ENCODE measurements around the gene VENTX. TPM values are rescaled to one million over a fixed set of nuclear protein-coding genes. Genes with fewer than 3 reads are reported as not detected.
A peak's percentile ranks its signal among the peaks of the same experiment; 100 is the strongest.

The VENTX gene
- total RNA-seq, 1 donor from 2014 or later = 0.13 TPM

DNA sequence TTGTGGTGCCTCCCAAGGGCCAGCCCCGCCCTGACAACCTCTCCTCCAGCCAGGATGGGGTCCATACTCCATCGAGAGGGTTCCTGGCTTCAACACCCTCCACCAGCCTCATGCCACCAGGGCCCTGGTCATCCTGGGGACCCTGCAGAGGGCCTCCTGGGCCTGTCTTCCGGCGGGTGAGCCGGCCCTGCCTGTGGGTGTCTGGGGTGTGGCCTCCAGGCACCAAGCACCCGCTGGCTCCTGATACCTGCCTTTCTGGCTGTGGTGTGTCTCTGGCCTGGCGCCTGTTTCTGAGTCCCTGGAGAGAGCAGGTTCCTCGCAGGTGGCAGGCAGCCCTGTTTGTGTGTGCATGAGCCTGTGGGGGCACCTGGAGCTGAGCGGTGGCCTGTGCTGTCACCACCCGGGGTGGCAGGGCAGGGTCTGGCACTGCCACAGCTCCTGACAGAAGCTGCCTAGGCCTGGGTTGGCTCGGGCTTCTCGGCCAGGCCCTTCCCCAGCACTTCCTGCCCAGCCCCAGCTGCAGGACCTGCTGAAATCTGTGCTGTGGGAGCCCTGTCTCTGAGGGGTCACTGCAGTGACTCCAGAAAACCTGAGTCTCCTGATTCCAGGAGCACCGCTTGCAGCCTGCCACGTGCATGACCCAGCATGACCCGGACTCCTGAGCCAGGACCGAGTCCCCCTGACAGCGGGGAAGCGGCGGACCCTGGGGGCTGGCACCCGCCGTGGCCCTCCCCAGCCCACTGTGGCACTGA lies 20.6 kb downstream of the VENTX start:
- Mint-ChIP-seq H3K4me3 (peak overlapping the region; percentile 41), H3K27me3 (no peaks in the 10 kb centered on the region), H3K27ac (peak overlapping the region; percentile 63), H3K4me1 (peaks cover 57% of the 10 kb centered on the region), H3K9me3 (no peaks in the 10 kb centered on the region), H3K36me3 (ENCODE audit: low read depth) (peaks cover 6% of the 10 kb centered on the region)
- DNase-seq (no peak), ATAC-seq (ENCODE audit: low read depth) (peak; percentile 6)
- intact Hi-C loops (cut with micrococcal nuclease) = loop anchor here (2.0 to 10.0 kb wide), 2 partner anchors 17 to 313 kb away; partner anchors contain the start of gene CFAP46
- ChIA-PET CTCF (interaction anchor here (0.8 to 3.8 kb wide), 5 partner anchors 13 to 115 kb away, joined by 4 to 26 read pairs (median 4); partner anchors contain the start of gene ADAM8), POLR2A (interaction anchor here (0.9 to 3.6 kb wide), 5 partner anchors 12 to 20 kb away, joined by 3 to 32 read pairs (median 5); partner anchors contain the start of gene ADAM8)
- TF ChIP-seq, protein P1, sequence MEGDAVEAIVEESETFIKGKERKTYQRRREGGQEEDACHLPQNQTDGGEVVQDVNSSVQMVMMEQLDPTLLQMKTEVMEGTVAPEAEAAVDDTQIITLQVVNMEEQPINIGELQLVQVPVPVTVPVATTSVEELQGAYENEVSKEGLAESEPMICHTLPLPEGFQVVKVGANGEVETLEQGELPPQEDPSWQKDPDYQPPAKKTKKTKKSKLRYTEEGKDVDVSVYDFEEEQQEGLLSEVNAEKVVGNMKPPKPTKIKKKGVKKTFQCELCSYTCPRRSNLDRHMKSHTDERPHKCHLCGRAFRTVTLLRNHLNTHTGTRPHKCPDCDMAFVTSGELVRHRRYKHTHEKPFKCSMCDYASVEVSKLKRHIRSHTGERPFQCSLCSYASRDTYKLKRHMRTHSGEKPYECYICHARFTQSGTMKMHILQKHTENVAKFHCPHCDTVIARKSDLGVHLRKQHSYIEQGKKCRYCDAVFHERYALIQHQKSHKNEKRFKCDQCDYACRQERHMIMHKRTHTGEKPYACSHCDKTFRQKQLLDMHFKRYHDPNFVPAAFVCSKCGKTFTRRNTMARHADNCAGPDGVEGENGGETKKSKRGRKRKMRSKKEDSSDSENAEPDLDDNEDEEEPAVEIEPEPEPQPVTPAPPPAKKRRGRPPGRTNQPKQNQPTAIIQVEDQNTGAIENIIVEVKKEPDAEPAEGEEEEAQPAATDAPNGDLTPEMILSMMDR (IDR thresholded peaks at IDR 0.05) = no peak

DNA sequence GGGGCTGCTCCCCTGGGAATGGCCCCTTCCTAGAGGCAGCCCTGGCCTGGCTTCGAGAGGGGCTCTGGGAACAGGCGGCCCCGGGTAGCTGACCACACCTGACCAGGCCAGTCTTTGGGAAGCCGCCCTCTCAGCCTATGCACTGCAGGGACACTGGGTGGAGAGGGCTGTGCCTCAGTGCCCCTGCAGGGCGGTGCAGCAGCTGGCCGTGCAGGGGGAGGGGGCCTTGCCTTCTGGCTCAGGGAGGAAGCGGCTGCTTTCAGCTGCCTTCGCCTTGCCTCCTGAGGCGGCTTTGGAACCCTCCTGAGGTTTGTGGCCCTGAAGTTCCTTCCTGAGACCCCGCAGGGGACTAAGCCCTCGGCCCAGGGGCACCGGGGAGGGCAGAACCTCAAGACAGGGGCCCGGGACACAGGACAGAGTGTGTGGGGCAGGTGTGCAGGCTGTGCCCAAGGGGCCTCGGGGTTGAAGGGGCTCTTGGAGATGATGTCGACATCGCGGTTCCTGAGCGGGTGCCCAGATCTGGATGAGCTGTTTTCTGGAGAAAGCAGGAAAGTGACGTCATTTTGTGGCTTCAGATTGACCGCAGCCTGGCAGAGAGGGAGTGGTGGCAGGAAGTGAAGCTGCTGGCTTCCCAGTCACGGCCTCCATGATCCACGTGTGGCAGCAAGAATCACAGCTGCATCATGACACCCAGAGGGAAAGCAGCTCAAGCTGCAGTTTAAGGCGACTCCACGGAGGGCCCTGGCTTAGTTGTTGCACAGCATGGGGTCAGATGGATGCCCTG lies 21.4 kb downstream of the VENTX start:
- DNase-seq = no peak
- Mint-ChIP-seq H3K27ac (peak overlapping the region; percentile 81), H3K4me1 (peaks cover 62% of the 10 kb centered on the region), H3K27me3 (no peaks in the 10 kb centered on the region), H3K4me3 (peak overlapping the region; percentile 39), H3K36me3 (ENCODE audit: low read depth) (peaks cover 7% of the 10 kb centered on the region), H3K9me3 (no peaks in the 10 kb centered on the region)
- ChIA-PET CTCF (interaction anchor here (3.8 kb wide), 1 partner anchor 18 kb away, joined by 26 read pairs; the partner anchor contains the start of gene ADAM8), POLR2A (interaction anchor here (0.6 to 3.6 kb wide), 5 partner anchors 16 to 87 kb away, joined by 3 to 32 read pairs (median 5); partner anchors contain the start of gene ADAM8)
- ATAC-seq (ENCODE audit: low read depth) = no peak
- intact Hi-C loops (cut with micrococcal nuclease) = loop anchor here (2.0 to 10.0 kb wide), 2 partner anchors 18 to 314 kb away; partner anchors contain the start of gene CFAP46
- TF ChIP-seq, protein P1 (IDR thresholded peaks at IDR 0.05) = no peak

DNA sequence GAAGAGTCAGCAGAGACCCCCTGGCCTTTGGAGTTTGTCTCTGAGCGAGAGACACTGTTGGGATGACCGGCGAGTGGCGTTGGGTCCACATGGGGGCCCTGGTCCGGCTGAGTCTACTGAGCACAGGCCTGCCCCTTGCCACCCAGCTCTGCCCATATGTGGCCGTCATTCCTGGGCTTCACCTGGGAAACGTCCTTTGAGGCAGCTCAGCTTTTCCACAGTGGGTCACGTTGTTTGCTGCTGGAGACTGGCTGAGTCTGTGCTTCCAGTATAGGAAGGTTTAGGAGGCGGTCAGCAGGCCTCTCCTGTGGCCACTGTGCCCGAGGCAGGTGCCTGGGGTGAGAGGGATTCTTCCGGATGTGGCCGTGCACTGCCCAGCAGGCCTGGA lies 21.9 kb downstream of the VENTX start:
- H3K36me3 Mint-ChIP-seq (ENCODE audit: low read depth) = peaks cover 10% of the 10 kb centered on the region
- ChIA-PET CTCF (interaction anchor here (3.8 kb wide), 1 partner anchor 17 kb away, joined by 26 read pairs; the partner anchor contains the start of gene ADAM8), POLR2A (interaction anchor here (0.6 to 3.6 kb wide), 5 partner anchors 16 to 87 kb away, joined by 3 to 32 read pairs (median 5); partner anchors contain the start of gene ADAM8)
- H3K27me3 Mint-ChIP-seq = no peaks in the 10 kb centered on the region
- peaks cover 68% of the 10 kb centered on the region for H3K4me1 Mint-ChIP-seq
- DNase-seq (no peak), ATAC-seq (ENCODE audit: low read depth) (no peak)
- peak overlapping the region; percentile 39 for H3K4me3 Mint-ChIP-seq
- peak overlapping the region; percentile 81 for H3K27ac Mint-ChIP-seq
- TF ChIP-seq, protein P1 (IDR thresholded peaks at IDR 0.05) = no peak
- intact Hi-C loops (cut with micrococcal nuclease) = loop anchor here (2.0 to 10.0 kb wide), 2 partner anchors 19 to 315 kb away; partner anchors contain the start of gene CFAP46
- no peaks in the 10 kb centered on the region for H3K9me3 Mint-ChIP-seq

DNA sequence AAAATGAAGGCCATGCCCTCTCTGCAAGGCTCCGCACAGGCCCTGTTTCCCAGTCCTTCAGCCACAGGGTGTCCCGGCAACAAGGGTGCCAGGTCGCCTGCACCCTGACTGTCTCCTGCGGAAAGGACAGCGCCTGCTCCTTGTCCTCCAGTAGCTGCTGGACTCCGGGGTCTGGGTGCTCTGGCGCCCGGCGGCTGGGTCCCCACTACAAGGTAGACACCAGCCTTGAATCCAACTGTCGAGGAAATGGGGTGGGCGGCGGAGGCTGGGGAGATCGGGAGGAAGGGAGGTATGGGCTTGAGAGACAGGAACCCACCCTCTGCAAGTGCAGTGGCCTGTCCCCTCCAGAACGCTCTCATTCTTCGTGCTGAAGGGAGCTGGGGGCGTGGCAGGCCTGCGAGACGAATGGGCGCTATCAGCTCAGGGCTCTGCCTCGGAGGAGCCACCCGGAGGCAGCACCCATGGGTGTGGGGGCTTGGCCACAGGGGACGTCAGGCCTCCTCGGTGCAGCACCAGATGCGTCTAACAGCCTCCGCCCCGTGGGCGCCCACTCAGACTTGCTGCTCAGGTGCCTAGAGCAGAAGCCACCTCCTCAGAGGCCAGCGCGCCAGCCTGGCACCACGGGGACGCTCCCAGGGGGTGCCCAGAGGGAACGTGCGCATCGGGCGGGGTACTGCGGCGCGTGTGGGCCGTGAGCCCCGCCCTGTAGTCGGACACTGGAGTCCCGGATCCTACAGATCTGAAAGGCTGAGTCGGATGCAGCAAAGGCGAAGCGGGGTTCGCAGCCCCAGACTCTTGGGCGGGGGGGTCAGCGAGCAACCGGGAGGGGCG lies 23.5 kb downstream of the VENTX start:
- H3K27me3 Mint-ChIP-seq = no peaks in the 10 kb centered on the region
- POLR2A ChIA-PET = interaction anchor here (0.6 to 7.0 kb wide), 3 partner anchors 13 to 46 kb away, joined by 3 to 85 read pairs (median 4); partner anchors contain the start of gene ADAM8
- TF ChIP-seq, protein P1 (IDR thresholded peaks at IDR 0.05) = no peak

More for the DNA sequence above, 23.5 kb downstream of the VENTX start:
- CTCF ChIA-PET = no interaction called here
- Mint-ChIP-seq H3K27ac (peak overlapping the region; percentile 92), H3K4me3 (peak overlapping the region; percentile 89), H3K9me3 (no peaks in the 10 kb centered on the region), H3K36me3 (ENCODE audit: low read depth) (peaks cover 19% of the 10 kb centered on the region), H3K4me1 (peaks cover 80% of the 10 kb centered on the region)
- intact Hi-C loops (cut with micrococcal nuclease) = loop anchor here (1.0 kb wide), 2 partner anchors 14 to 47 kb away; partner anchors contain the start of genes TUBGCP2 and ZNF511
- ATAC-seq (ENCODE audit: low read depth) (peak; percentile 73), DNase-seq (peak; percentile 72)

Measured in activated B cell treated with CpG ODN at 0.5 μM for 24 hours (primary cell).